H1 (cell line): ENCODE measurements around the gene HACE1. TPM values are rescaled to one million over a fixed set of nuclear protein-coding genes. Genes with fewer than 3 reads are reported as not detected.

Experiments used
- CTCF ChIA-PET: fragments of 300-600 bp; sonication (Branson Sonifier 250); formaldehyde crosslinking; loops from one replicate; lab custom pipeline; 2021; ENCODE audit not compliant: partially characterized antibody; lab: Charles Lee
- POLR2A ChIA-PET: fragments of 300-600 bp; sonication (Branson Sonifier 250); formaldehyde crosslinking; loops from one replicate; lab custom pipeline; 2021; ENCODE audit warnings: inconsistent platforms; ENCODE audit not compliant: partially characterized antibody; lab: Charles Lee
- DNase-seq, 2 experiments: peaks; one replicate each; pipeline versions ENCODE4 v3.0.0 to v3.0.0-alpha.2; 2010 to 2022; ENCODE audit warnings: low spot score in 2 of 2, low read depth in 1 of 2, mixed read lengths in 1 of 2
- FAIRE-seq: peaks from 2 replicates; lab custom pipeline; 2011; peaks lifted over from hg19 to GRCh38; lab: Jason Lieb, UNC
- H2AFZ ChIP-seq: 2 replicates; pipeline ENCODE4 v1.8.1; 2012; ENCODE audit warnings: low read length, inconsistent platforms
- H2AK5ac ChIP-seq: 2 replicates; pipeline ENCODE4 v1.6.1; 2013; ENCODE audit warnings: low read depth, low read length
- H2BK120ac ChIP-seq: replicated peaks from 2 replicates; pipeline ENCODE3; 2013; ENCODE audit warnings: low read depth, low read length, inconsistent platforms
- H2BK12ac ChIP-seq: 2 replicates; pipeline ENCODE4 v1.6.1; 2013; ENCODE audit warnings: low read depth, low read length
- H2BK15ac ChIP-seq: 2 replicates; pipeline ENCODE4 v1.6.1; 2013; ENCODE audit warnings: low read length
- H2BK20ac ChIP-seq: 2 replicates; pipeline ENCODE4 v1.6.1; 2013; ENCODE audit warnings: low read length
- H2BK5ac ChIP-seq: 2 replicates; pipeline ENCODE4 v1.6.1; 2013; ENCODE audit warnings: low read depth, low read length
- H3K14ac ChIP-seq: 2 replicates; pipeline ENCODE4 v1.6.1; 2013; ENCODE audit warnings: inconsistent platforms; ENCODE audit not compliant: insufficient read length
- H3K18ac ChIP-seq: 2 replicates; pipeline ENCODE4 v1.6.1; 2013; ENCODE audit warnings: low read length; ENCODE audit errors: extremely low read depth
- H3K23ac ChIP-seq: 2 replicates; pipeline ENCODE4 v1.6.1; 2013; ENCODE audit warnings: inconsistent platforms; ENCODE audit not compliant: insufficient read length
- H3K23me2 ChIP-seq: 2 replicates; pipeline ENCODE4 v1.6.1; 2013; ENCODE audit warnings: low read depth, low read length
- H3K27ac ChIP-seq: 2 replicates; pipeline ENCODE4 v1.6.1; 2011; ENCODE audit warnings: low read depth, low read length, inconsistent platforms
- H3K27me3 ChIP-seq, 4 experiments: replicated peaks in 1 of 4; 1 replicate in 1 of 4; 2 replicates in 3 of 4; pipeline versions ENCODE4 v1.6.1 to v1.8.1; 2011 to 2013; ENCODE audit warnings: low read length in 3 of 4, mild to moderate bottlenecking in 3 of 4, inconsistent platforms in 2 of 4, mixed read lengths in 2 of 4, moderate library complexity in 1 of 4; ENCODE audit not compliant: control insufficient read depth in 3 of 4, insufficient read depth in 3 of 4; ENCODE audit errors: extremely low read depth in 1 of 4
- H3K36me3 ChIP-seq, 4 experiments: 2 replicates each; pipeline versions ENCODE4 v1.6.1 to v1.8.1; 2011 to 2013; ENCODE audit warnings: mild to moderate bottlenecking in 4 of 4, low read length in 3 of 4, moderate library complexity in 2 of 4, control low read depth in 1 of 4, inconsistent platforms in 1 of 4; ENCODE audit not compliant: insufficient read depth in 4 of 4, control insufficient read depth in 2 of 4
- H3K4ac ChIP-seq: replicated peaks from 2 replicates; pipeline ENCODE3; 2013; ENCODE audit warnings: low read length, low read depth, mixed read lengths, inconsistent platforms; ENCODE audit not compliant: insufficient read length
- H3K4me1 ChIP-seq, 4 experiments: replicated peaks in 1 of 4; 1 replicate in 1 of 4; 2 replicates in 3 of 4; pipeline versions ENCODE4 v1.6.1 to v1.8.1; 2011 to 2013; ENCODE audit warnings: low read length in 3 of 4, inconsistent platforms in 2 of 4, mixed read lengths in 1 of 4; ENCODE audit not compliant: insufficient read depth in 4 of 4, control insufficient read depth in 3 of 4
- H3K4me2 ChIP-seq, 2 experiments: 2 replicates each; pipeline versions ENCODE4 v1.6.1 to v1.8.1; 2011 to 2013; ENCODE audit warnings: low read depth in 2 of 2, low read length in 2 of 2, control low read depth in 1 of 2, inconsistent platforms in 1 of 2, mild to moderate bottlenecking in 1 of 2; ENCODE audit not compliant: insufficient read depth in 1 of 2
- H3K4me3 ChIP-seq, 4 experiments: fragments of 200-600, 300-600 bp in 1 of 4; sonication (generic), shearing (Covaris generic), sonication (Bioruptor Twin) in 1 of 4; 2 replicates each; pipeline versions ENCODE4 v1.5.1 to v1.8.1; 2011 to 2016; ENCODE audit warnings: low read length in 4 of 4, low read depth in 3 of 4, control low read depth in 2 of 4, inconsistent platforms in 2 of 4, mild to moderate bottlenecking in 2 of 4, mixed read lengths in 1 of 4, moderate library complexity in 1 of 4; ENCODE audit not compliant: insufficient read depth in 2 of 4; ENCODE audit errors: extremely low read depth in 1 of 4
- H3K56ac ChIP-seq: replicated peaks from 2 replicates; pipeline ENCODE3; 2013; ENCODE audit warnings: low read depth, mild to moderate bottlenecking, mixed read lengths, low read length, inconsistent platforms; ENCODE audit not compliant: insufficient read length
- H3K79me1 ChIP-seq: 2 replicates; pipeline ENCODE4 v1.6.1; 2013; ENCODE audit warnings: low read depth, low read length, control low read depth
- H3K79me2 ChIP-seq, 2 experiments: 2 replicates each; pipeline versions ENCODE4 v1.6.1 to v1.8.1; 2012 to 2013; ENCODE audit warnings: low read length in 2 of 2, mild to moderate bottlenecking in 2 of 2, inconsistent platforms in 1 of 2; ENCODE audit not compliant: insufficient read depth in 2 of 2, control insufficient read depth in 1 of 2
- H3K9ac ChIP-seq, 4 experiments: replicated peaks in 1 of 4; 1 replicate in 1 of 4; 2 replicates in 3 of 4; pipeline versions ENCODE4 v1.6.1 to v1.8.1; 2011 to 2013; ENCODE audit warnings: low read depth in 3 of 4, low read length in 3 of 4, control low read depth in 2 of 4, mild to moderate bottlenecking in 2 of 4, moderate library complexity in 2 of 4, inconsistent platforms in 1 of 4; ENCODE audit errors: extremely low read depth in 1 of 4
- H3K9me3 ChIP-seq, 2 experiments: 2 replicates each; pipeline versions ENCODE4 v1.6.1 to v1.8.1; 2012 to 2013; ENCODE audit warnings: mild to moderate bottlenecking in 2 of 2, moderate library complexity in 2 of 2, control low read depth in 1 of 2, inconsistent platforms in 1 of 2, low read depth in 1 of 2, low read length in 1 of 2, mixed read lengths in 1 of 2; ENCODE audit not compliant: insufficient read depth in 2 of 2
- H4K20me1 ChIP-seq, 2 experiments: replicated peaks in 1 of 2; 2 replicates each; pipeline versions ENCODE3 to v1.8.1; 2011 to 2013; ENCODE audit warnings: inconsistent platforms in 2 of 2, low read length in 2 of 2, mild to moderate bottlenecking in 1 of 2; ENCODE audit not compliant: insufficient read depth in 2 of 2, control insufficient read depth in 1 of 2
- H4K5ac ChIP-seq: 2 replicates; pipeline ENCODE4 v1.6.1; 2013; ENCODE audit warnings: low read length, low read depth, mixed read lengths, inconsistent platforms; ENCODE audit not compliant: insufficient read length
- H4K8ac ChIP-seq: 2 replicates; pipeline ENCODE4 v1.8.0; 2013; ENCODE audit warnings: mild to moderate bottlenecking, moderate library complexity, low read length, inconsistent platforms; ENCODE audit not compliant: insufficient read depth; ENCODE audit errors: extremely low read depth
- H4K91ac ChIP-seq: replicated peaks from 2 replicates; pipeline ENCODE3; 2013; ENCODE audit warnings: low read length, mixed read lengths, inconsistent platforms; ENCODE audit not compliant: insufficient read length
- CBX8 ChIP-seq: fragments of 300-800, 300-1000 bp; sonication (generic); IDR thresholded peaks from 2 replicates; pipeline ENCODE4 v1.7.1; 2016; ENCODE audit warnings: low read depth, low read length, borderline replicate concordance
- CEBPB ChIP-seq: IDR thresholded peaks from 2 replicates; pipeline ENCODE4 v1.6.1; 2012; ENCODE audit warnings: low read depth, low read length
- EGR1 ChIP-seq: IDR thresholded peaks from 2 replicates; pipeline ENCODE4 v1.6.1; 2011; ENCODE audit warnings: low read depth, low read length, borderline replicate concordance
- EP300 ChIP-seq, 2 experiments: IDR thresholded peaks; 1 replicate in 1 of 2; 2 replicates in 1 of 2; pipeline ENCODE4 v1.6.1; 2011 to 2012; ENCODE audit warnings: low read depth in 2 of 2, low read length in 2 of 2, mild to moderate bottlenecking in 2 of 2, borderline replicate concordance in 1 of 2, inconsistent platforms in 1 of 2, moderate library complexity in 1 of 2
- KDM4A ChIP-seq: IDR thresholded peaks from one replicate; pipeline ENCODE4 v1.7.1; 2012; ENCODE audit warnings: low read depth, mild to moderate bottlenecking, moderate library complexity, low read length, inconsistent platforms; ENCODE audit not compliant: severe bottlenecking
- MAFK ChIP-seq: IDR thresholded peaks from 2 replicates; pipeline ENCODE4 v1.6.1; 2012; ENCODE audit warnings: low read depth, mild to moderate bottlenecking, improper control_type of control experiment, low read length
- PHF8 ChIP-seq: fragments of 200-600 bp; sonication (generic); conservative IDR thresholded peaks from 2 replicates; pipeline ENCODE4 v1.7.1; 2012; ENCODE audit warnings: low read depth, mild to moderate bottlenecking, inconsistent platforms, low read length, moderate library complexity
- POLR2A ChIP-seq, 2 experiments: IDR thresholded peaks; 1 replicate in 1 of 2; 2 replicates in 1 of 2; pipeline ENCODE4 v1.6.1; 2011; ENCODE audit warnings: low read depth in 2 of 2, low read length in 2 of 2, mild to moderate bottlenecking in 2 of 2; ENCODE audit errors: control extremely low read depth in 1 of 2
- RBBP5 ChIP-seq: IDR thresholded peaks from 2 replicates; pipeline ENCODE4 v1.7.1; 2012; ENCODE audit warnings: low read depth, mild to moderate bottlenecking, inconsistent platforms, low read length, moderate library complexity, borderline replicate concordance
- RFX5 ChIP-seq: IDR thresholded peaks from 2 replicates; pipeline ENCODE4 v1.6.1; 2011; ENCODE audit warnings: low read depth, low read length, improper control_type of control experiment, borderline replicate concordance
- TAF1 ChIP-seq: IDR thresholded peaks from 2 replicates; pipeline ENCODE4 v1.6.1; 2011; ENCODE audit warnings: mild to moderate bottlenecking, low read depth, low read length
- TBP ChIP-seq: IDR thresholded peaks from 2 replicates; pipeline ENCODE4 v1.6.1; 2011; ENCODE audit warnings: low read depth, low read length, improper control_type of control experiment
- TEAD4 ChIP-seq: IDR thresholded peaks from 2 replicates; pipeline ENCODE4 v1.6.1; 2012; ENCODE audit warnings: low read depth, low read length, inconsistent platforms, mixed read lengths
- WGBS, 2 experiments: shearing (Covaris generic) in 1 of 2; methylation state at CpG; one replicate each; pipeline versions ENCODE4 v1.1.6 to v1.1.7; 2013 to 2015; ENCODE audit warnings: low lambda C conversion rate in 2 of 2, mixed read lengths in 2 of 2, inconsistent platforms in 1 of 2, low coverage in 1 of 2, missing lambda C conversion rate in 1 of 2; ENCODE audit not compliant: insufficient replicate concordance in 2 of 2, insufficient coverage in 1 of 2, insufficient read length in 1 of 2; ENCODE audit errors: extremely low coverage in 1 of 2, missing lambda C conversion rate in 1 of 2; 5-methylcytosine and 5-hydroxymethylcytosine counted together
- polyA plus RNA-seq, 7 experiments: library from polyadenylated mRNA; depleted of rRNA in 3 of 7; stranded (reverse) in 5 of 7; unstranded in 2 of 7; fragments of >200 nt in 5 of 7; fragments of 200-250 nt in 2 of 7; gene quantifications; 1 replicate in 5 of 7; 2 replicates in 1 of 7; 4 replicates in 1 of 7; pipeline versions ENCODE4 v1.2.1 to v1.2.3, GENCODE V29; 2011 to 2013; ENCODE audit warnings: missing spikeins in 2 of 7, mixed read lengths in 2 of 7
- total RNA-seq: library from RNA; stranded (reverse); fragmentation: NEBNext Ultra II Directional; extraction: Animal tissue kit (Norgen Biotek cat#: 25700); gene quantifications from 2 replicates; pipeline ENCODE4 v1.2.1, GENCODE V29; 2021

Gene HACE1
- total and polyA plus RNA-seq, 2 of the 8 experiments (the other 6 are each of a cell fraction or from before 2014, with no cell fraction given), result 7.1 to 21.3 TPM

DNA sequence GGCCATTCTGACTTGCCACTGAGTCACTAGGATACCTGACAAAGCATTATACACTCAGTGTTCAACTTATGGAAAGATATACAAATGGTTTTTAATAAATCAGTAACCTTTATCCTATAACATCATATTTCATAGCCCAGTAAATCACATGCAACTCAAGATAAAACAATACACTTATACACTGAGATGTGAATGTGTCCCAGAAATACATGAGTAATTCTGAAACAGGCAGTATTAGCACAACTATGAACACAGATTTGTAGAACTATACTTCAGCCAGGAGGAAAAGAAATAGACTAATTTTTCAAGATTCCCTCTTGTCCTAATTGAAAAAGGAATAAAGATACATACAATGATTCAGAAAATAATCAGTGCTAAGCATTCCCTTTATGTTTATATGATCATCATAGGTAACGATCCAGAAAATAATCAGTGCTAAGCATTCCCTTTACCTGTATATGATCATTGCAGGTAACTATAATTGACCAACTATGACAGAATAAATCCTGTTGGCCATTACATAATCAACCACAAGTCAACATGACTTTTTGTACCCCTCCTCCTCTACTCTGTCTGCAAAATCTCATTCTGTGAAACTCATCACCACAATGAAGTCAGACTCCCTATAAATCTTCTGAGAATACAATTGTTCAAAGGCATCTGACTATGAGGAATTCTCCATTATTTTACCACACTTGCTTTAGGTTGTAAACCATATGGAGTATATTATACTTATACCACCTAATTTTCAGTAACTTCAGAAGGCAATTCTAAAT is 30.3 kb downstream of the HACE1 start:
- H3K4me1 ChIP-seq, result no peaks in the 10 kb centered on the region
- no peaks in the 10 kb centered on the region for H3K23me2 ChIP-seq
- FAIRE-seq (no peak), DNase-seq (no peak)
- H4K5ac ChIP-seq, result no peak overlapping the region
- no peak overlapping the region for H3K27ac ChIP-seq
- H3K79me1 ChIP-seq, result no peaks in the 10 kb centered on the region
- H3K36me3 ChIP-seq, result peaks cover 0 to 17% (median 5%) of the 10 kb centered on the region in 4 experiments; a peak in 5 of 8 replicates
- H3K56ac ChIP-seq, result no peak overlapping the region
- H2BK120ac ChIP-seq, result no peak overlapping the region
- no peak overlapping the region for H3K23ac ChIP-seq
- H4K8ac ChIP-seq, result no peak overlapping the region
- no peaks in the 10 kb centered on the region for H4K20me1 ChIP-seq
- H2AFZ ChIP-seq, result no peak overlapping the region
- H2BK12ac ChIP-seq, result no peak overlapping the region
- no peak overlapping the region for H3K4me2 ChIP-seq
- no peak overlapping the region for H3K4ac ChIP-seq
- no peaks in the 10 kb centered on the region for H3K79me2 ChIP-seq
- no peak overlapping the region for H3K4me3 ChIP-seq
- H2BK20ac ChIP-seq, result no peak overlapping the region
- H2AK5ac ChIP-seq, result no peak overlapping the region
- 88% methylated on average over 1 of the region's 1 CpG; no CpG with 5 or more reads in 1 of the 2 experiments for WGBS, 2 experiments
- no peak overlapping the region for H2BK5ac ChIP-seq
- no peak overlapping the region for H2BK15ac ChIP-seq
- no peaks in the 10 kb centered on the region for H3K27me3 ChIP-seq
- CTCF ChIA-PET, result interaction anchor here (0.7 to 1.1 kb wide), 2 partner anchors 40 to 62 kb away, joined by 4 to 5 read pairs; no protein-coding TSS in a partner anchor
- no peak overlapping the region for H3K9ac ChIP-seq
- H4K91ac ChIP-seq, result no peak overlapping the region
- H3K18ac ChIP-seq, result no peak overlapping the region
- H3K14ac ChIP-seq, result no peak overlapping the region
- POLR2A ChIA-PET, result no interaction called here
- peaks cover 6 to 8% of the 10 kb centered on the region in 2 experiments; a peak in 1 of 4 replicates for H3K9me3 ChIP-seq
- no peak for TF ChIP-seq RFX5
- no peak for TF ChIP-seq TEAD4
- TF ChIP-seq POLR2A (IDR thresholded peaks at IDR 0.05; ENCODE audit: control extremely low read depth in 1 of 2, low read depth in 2 of 2, low read length in 2 of 2), result no peak
- TF ChIP-seq CBX8, result no peak
- TF ChIP-seq TAF1, result no peak
- no peak for TF ChIP-seq PHF8
- TF ChIP-seq TBP, result no peak
- no peak for TF ChIP-seq EP300 (IDR thresholded peaks at IDR 0.05; ENCODE audit: borderline replicate concordance in 1 of 2, low read depth in 2 of 2, low read length in 2 of 2)
- no peak for TF ChIP-seq MAFK
- TF ChIP-seq RBBP5, result no peak
- no peak for TF ChIP-seq EGR1
- no peak for TF ChIP-seq KDM4A
- no peak for TF ChIP-seq CEBPB
